Esophagus mucosa (tissue), 1 donor: ENCODE measurements around the gene STXBP5L. TPM values are rescaled to one million over a fixed set of nuclear protein-coding genes. Genes with fewer than 3 reads are reported as not detected.
"Not testable (repeated sequence)": the region's sequence is repeated elsewhere in the genome, so short reads cannot be mapped to it uniquely, and the experiment has no call there.

Experiments
- ATAC-seq: fragments of 200-7000 bp; cut with Tn5 transposase; one replicate; pipeline ENCODE4 v1.9.1; 2020
- total RNA-seq: library from RNA; stranded (reverse); gene quantifications from one replicate; pipeline ENCODE4 v1.2.4, GENCODE V29; 2023
- donor health status: DM: yes; HTN: yes; CAD: no.

STXBP5L gene
- not detected for total RNA-seq

DNA sequence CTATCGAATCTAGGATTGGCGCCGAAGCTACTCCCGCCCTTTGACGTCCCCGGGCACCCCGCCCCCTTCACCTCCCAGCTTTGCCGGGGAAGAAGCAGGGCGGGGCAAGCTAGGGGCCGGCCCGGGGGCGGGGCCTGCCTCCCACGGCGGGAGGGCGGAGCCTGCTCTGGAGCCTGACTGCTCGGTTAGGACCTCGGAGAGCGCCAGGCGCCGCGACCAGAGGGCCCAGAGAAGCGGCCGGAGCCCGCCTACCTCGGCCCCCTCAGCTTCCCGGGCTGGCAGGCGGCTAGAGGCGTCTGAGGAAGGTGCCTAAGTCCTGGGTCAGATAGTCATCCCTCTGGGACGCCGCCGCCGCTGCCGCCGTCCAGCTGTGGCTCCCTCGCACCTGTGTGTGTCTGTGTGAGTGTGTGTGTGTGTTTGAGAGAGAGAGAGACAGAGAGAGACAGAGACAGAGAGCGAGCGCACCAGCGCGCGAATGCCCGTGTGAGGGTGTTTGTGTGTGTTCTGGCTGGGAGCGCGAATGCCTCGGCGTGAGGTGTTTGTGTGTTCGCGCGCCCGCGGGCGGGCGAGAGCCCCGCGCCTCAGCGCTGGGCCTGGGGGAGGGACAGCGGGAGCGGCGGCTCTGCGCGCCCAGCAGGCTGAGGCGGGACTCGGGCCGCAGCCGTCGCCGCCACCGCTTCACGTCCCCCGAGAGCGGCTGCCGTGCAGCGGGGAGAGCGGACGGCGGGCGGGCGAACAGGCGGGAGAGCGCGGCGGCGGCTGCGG, at the start of gene STXBP5L:
TSS of gene STXBP5L (plus strand) at position 176 of the 765 bp plus-strand sequence. CDS start 1,374 bp downstream, outside the sequence.
- peak; percentile 96 for ATAC-seq

DNA sequence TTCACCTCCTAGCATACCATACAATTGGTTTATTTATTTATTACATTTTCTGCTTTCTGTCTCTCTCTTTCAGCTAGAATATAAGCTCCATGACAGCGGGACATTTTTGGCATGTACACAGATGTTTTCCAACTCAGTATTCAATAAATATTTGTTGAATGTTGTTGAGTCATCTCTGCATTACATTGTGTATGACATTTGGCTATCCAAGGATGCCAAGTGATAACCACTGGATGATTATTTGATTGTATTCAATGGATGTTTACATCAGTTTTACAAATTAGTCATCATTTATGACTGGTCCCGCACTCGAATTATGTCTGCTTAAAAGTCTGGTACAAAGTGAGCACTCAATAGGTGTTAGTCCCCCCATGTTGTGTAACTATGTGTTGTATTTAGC, 49.5 kb upstream of the STXBP5L start:
- ATAC-seq: no peak

DNA sequence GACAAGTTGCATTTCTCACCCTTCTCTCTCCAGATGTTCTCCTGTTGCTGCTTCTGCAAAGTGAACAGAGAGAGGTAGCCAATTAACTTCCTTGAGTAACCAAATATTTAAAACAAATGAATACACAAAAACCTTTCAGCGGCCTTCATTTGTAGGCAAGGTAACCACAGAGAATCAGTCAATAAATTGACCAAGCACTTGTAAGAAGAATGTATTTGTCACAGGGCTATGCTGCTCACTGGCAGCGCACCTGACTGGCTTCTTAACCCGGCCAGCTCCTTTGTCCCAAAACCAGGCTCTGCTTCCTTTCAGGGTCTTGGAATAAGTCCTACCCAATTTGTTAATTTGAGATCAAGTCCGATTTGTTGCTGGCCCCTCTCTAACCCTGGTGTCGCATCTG, 43.5 kb upstream of the STXBP5L start:
- ATAC-seq: no peak

GRCh38 chr3:120875507-120875906, 32.5 kb upstream of the STXBP5L start:
- ATAC-seq: no peak

DNA sequence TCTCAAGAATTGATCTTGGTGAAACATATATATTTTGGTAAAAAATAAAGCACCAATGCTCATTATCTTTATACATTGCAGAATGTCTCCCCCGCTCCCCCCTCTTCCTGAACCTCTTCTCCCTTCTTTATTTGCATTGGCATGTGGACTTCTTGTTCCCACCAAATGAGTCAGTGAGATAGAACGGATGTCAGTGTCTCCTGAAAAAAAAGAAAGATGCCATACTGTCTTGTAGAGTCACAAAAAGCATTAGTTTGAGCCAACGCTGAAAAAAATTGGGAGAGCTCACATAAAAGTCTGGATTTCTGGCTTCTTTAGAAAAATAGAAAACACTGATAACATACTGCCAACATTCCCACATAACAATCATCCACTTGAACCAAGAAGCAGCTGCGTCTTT, 32.0 kb upstream of the STXBP5L start:
- ATAC-seq: no peak

DNA sequence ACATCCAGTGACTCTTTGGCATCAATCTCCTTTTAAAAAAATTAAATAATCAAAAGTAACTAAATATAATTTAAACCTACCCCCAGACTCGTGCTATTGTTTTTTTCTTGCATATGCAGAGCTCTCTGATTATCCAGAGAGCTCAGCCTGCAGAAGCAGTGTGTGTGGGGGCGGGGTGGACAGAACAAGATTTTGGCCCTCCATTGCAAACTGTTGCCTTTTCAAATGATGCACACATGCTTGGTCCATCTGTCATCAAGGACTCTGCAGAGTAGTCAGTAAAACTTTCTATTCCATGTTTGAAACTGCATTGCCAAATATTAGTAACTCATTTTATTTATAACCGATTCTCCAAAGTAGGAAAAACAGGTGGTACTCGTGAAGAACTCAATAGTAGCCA, 28.6 kb upstream of the STXBP5L start:
- no peak for ATAC-seq

DNA sequence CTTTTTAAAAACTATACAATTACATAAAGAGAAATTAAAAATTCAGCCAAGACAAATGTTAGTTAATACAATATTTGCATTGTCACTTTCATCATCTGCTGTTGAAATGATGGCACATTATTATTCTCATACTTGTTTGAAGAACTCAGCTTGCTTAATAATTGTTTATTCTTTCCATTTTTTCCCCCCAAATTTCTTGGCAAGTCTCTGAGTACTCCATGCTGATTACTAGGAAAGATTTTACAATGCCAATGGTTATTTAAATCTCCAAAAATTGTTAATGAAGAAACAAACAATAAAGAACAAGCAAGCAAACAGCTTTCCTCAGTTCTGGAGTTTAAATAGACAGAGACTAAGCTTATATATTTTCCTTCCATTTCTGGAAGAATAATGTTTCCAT, 15.1 kb upstream of the STXBP5L start:
- no peak for ATAC-seq

DNA sequence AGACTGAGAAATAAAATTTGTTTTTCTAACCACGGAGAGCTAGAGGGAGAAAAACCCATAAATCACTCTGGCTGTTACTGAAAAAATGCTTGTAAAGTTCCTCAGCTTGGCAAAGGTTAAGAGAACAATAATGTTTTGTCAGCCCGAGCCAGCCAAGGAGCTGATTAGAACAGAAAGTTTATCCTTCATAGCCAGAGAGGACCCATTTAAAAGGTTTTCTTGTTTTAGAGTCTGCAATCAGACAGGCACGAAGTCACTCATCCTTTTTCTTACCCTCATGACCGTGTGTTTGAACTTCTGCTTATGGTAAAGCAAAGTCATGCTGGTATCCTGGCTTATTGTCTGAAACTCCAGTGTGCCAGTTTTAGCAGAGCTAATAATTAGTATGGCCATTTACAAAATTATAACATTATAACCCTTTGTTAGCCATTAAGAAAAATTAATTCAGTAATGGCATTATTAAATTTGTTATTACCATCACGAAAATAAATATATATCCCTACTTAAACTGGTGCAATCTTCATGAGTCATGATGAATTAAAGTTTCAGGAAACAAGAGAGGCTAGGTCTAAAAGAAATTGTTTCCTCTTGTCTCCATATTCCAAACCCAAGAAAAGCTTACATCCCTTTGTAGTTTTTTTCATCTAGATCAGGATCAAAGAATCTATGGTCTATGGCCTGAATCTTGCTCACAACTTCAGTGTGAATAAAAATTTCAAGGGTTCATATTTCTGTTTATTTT, 13.5 kb upstream of the STXBP5L start:
- ATAC-seq: no peak

DNA sequence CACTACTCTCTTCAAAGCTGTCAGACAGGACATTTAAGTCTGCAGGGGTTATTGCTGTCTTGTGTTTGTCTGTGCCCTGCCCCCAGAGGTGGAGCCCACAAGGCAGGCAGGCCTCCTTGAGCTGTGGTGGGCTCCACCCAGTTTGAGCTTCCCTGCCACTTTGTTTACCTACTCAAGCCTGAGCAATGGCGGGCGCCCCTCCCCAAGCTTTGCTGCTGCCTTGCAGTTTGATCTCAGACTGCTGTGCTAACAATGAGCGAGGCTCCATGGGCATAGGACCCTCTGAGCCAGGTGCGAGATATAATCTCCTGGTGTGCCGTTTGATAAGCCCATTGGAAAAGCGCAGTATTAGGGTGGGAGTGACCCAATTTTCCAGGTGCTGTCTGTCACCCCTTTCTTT, 6.3 kb upstream of the STXBP5L start:
- not testable (repeated sequence) for ATAC-seq

GRCh38 chr3:120903221-120903620, 4.8 kb upstream of the STXBP5L start:
- ATAC-seq: no peak

- ATAC-seq: no peak
Measured at GRCh38 chr3:120907659-120908029, 361 bp upstream of the STXBP5L start.

GRCh38 chr3:120908795-120909601, 993 bp downstream of the STXBP5L start:
- ATAC-seq: no peak

DNA sequence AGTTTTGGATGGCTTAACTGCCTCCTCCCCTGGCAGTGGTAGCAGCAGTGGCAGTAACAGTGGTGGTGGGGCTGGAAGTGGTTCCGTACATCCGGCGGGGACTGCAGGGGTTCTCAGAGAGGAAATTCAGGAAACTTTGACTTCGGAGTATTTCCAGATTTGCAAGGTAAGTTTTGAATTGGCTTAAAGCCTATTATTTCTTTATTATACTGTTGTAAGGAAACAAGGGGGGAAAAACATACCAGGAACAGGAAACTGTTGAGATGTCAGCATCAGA, 1.5 kb downstream of the STXBP5L start:
- no peak for ATAC-seq

DNA sequence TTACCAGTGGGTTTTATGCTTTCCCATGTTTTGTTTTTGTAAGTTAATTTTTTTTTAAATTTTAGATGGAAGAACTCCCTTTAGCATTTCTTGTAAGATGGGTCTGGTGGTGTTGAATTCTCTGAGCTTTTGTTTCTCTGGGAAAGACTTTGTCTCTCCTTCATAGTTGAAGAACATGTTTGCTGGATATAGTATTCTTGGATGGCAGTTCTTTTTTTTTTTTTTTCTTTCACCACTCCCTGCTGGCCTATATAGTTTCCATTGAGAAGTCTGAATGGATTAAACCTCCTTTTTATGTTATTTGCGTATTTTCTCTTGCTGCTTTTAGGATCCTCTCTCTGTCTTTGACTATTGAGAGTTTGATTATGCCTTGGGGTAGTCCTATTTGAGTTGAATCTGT, 18.1 kb downstream of the STXBP5L start:
- ATAC-seq: no peak

- no peak for ATAC-seq
Measured at GRCh38 chr3:120928991-120929390, 21.0 kb downstream of the STXBP5L start.

- no peak for ATAC-seq
Measured at GRCh38 chr3:120931593-120931992, 23.6 kb downstream of the STXBP5L start.

DNA sequence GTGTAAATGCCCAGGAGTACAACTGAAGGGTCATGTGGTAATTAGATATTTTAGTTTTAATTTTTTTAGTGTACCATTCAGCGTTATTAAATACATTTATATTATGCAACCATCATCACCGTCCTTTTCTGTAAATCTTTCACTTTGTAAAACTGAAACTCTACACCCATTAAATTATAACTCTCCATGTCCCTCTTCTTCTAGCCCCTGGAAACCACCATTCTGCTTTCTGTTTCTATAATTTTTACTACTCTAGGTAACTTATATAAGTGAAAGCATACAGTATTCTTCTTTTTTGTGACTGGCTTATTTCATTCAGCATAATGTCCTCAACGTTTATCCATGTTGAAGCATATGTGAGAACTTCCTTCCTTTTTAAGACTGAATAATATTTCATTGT, 48.1 kb downstream of the STXBP5L start:
- ATAC-seq: no peak

DNA sequence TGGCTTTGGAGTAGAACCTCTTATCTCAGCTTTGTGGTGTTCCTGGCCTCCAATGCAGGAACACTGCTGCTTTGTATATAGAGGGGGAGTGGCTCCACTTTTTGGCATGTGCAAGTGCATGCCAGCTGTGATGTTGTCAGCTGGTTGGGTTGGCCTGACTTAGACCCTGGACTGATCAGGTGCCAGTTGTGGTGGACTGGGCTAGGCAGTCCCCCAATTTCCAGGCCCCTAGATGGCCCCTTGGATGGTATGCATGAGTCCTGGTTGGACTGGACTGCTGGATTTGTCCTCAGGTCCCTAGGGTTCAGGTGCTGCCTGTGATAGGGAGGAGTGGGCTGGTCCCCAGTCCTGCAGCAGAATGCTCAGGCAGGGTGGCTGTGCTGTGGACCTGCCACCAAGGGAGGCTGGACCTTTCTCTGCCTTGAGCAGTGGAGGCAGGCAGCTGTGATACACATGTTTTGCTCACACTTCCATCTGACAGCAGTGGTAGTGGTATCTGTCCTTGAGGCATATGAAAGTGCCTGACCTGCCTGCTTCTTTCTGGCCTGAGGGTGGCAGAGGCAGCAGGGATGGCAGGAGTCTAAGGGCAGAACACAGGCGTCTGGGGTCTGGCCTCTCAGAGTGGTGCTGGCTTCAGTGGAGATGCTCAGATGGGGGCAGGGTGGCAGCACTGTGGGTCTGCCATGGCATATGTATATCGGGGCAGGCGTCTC, 74.8 kb downstream of the STXBP5L start:
- ATAC-seq: no peak

GRCh38 chr3:120983321-120983665, 75.3 kb downstream of the STXBP5L start:
- ATAC-seq: no peak

DNA sequence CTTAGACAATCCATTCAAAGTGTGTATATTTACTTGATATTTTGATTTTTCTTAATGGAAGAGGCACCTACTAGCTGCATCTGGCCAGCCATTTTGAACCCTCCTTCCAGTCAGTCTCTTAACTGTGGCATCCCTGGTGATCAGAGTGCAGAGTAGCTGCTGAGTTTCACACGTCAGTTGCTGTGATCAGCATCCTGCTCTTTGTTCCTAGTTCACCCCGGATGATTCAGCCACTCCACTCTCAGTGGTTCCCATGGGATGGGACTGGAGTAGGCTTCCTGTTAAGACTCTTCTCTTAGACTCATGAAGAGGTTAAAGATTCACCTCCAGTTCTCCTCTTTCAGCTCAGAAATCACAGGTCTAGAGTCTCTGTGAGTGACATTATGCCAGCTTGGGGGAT, 75.8 kb downstream of the STXBP5L start:
- ATAC-seq: no peak

- no peak for ATAC-seq
Measured at GRCh38 chr3:120985242-120985641, 77.2 kb downstream of the STXBP5L start.

GRCh38 chr3:120988994-120989393, 81.0 kb downstream of the STXBP5L start:
- no peak for ATAC-seq

DNA sequence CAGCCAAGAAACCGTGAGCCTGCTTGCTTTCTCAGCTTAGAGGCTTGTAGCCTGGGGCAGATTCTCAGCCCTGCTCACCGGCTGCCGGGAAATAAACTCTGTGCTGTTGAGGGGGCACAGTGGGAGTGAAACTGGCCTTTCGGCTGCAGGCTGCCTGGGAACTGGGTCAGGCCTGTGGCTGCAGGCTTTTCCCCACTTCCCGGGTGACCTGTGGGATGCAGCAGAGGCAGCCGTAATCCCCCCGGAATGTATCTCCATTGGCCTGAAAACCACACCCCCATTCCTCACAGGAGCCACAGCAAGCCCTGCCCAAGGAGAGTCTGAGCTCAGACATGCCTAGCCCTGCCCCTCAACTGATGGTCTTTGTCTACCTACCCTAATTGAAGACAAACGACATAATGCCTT, 110.9 kb downstream of the STXBP5L start:
- ATAC-seq: peak; percentile 86
